LoVo (cell line): ENCODE measurements around the gene PDZD7.

Source experiments
- DNase-seq: peaks from one replicate; pipeline ENCODE4 v3.0.0-alpha.2; 2016; ENCODE audit warnings: low spot score

The PDZD7 gene

GRCh38 chr10:100966887-100967286 is 64.0 kb downstream of the PDZD7 start:
- no peak for DNase-seq

- no peak for DNase-seq
Measured at GRCh38 chr10:100965820-100966219, 65.1 kb downstream of the PDZD7 start.

GRCh38 chr10:100963826-100964225 is 67.1 kb downstream of the PDZD7 start:
- DNase-seq = no peak

GRCh38 chr10:100962351-100963080 is 68.4 kb downstream of the PDZD7 start:
- no peak for DNase-seq

- DNase-seq = no peak
Measured at GRCh38 chr10:100960251-100960650, 70.7 kb downstream of the PDZD7 start.
